Kidney epithelial cell (primary cell): ENCODE measurements around the gene ASCL3. TPM values are rescaled to one million over a fixed set of nuclear protein-coding genes. Genes with fewer than 3 reads are reported as not detected.
A peak's percentile ranks its signal among the peaks of the same experiment; 100 is the strongest.

Experiments
- DNase-seq: peaks from one replicate; pipeline ENCODE4 v3.0.0-alpha.2; 2010; ENCODE audit warnings: low read depth
- H3K27me3 ChIP-seq: 2 replicates; pipeline ENCODE4 v1.6.0; 2011; ENCODE audit warnings: low read length; ENCODE audit not compliant: control insufficient read depth, insufficient read depth
- H3K36me3 ChIP-seq: 2 replicates; pipeline ENCODE4 v1.5.1; 2011; ENCODE audit warnings: low read length; ENCODE audit not compliant: control insufficient read depth, insufficient read depth
- H3K4me3 ChIP-seq: 2 replicates; pipeline ENCODE4 v1.5.1; 2011; ENCODE audit warnings: low read depth, mild to moderate bottlenecking, control low read depth, low read length
- total RNA-seq: library from RNA; depleted of rRNA; stranded (reverse); fragments of >200 nt; gene quantifications from 2 replicates; pipeline ENCODE4 v1.2.3, GENCODE V29; 2015
- TF ChIP-seq, protein P1 (sequence below): IDR thresholded peaks from 2 replicates; pipeline ENCODE4 v1.5.1; 2011; ENCODE audit warnings: mild to moderate bottlenecking, moderate library complexity, low read length, control low read depth, inconsistent platforms; ENCODE audit not compliant: insufficient read depth, poor library complexity, severe bottlenecking

The ASCL3 gene
- total RNA-seq, 1 donor from 2014 or later = not detected

DNA sequence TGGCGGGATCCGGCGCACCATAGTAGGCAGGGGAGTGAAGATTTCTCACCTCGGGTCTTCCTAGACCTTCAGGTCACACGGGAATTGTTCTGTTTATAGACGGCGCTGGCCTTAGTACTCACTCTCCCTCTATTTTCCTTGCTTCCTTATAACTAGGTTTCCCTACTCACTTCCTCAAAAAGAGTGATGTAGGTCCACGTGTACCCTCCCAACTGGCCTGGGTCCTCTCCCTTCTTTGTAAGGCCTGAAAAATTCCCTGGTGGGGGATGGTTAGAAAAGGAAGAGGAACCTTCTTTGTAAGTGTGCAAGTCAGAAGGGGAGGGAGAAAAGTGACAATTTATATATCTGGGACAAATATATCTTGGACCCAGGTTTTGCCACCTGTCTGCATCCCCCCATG, 24.4 kb upstream of the ASCL3 start:
- Histone ChIP-seq H3K4me3 (no peak overlapping the region), H3K36me3 (no peaks in the 10 kb centered on the region), H3K27me3 (no peaks in the 10 kb centered on the region)
- TF ChIP-seq, protein P1, sequence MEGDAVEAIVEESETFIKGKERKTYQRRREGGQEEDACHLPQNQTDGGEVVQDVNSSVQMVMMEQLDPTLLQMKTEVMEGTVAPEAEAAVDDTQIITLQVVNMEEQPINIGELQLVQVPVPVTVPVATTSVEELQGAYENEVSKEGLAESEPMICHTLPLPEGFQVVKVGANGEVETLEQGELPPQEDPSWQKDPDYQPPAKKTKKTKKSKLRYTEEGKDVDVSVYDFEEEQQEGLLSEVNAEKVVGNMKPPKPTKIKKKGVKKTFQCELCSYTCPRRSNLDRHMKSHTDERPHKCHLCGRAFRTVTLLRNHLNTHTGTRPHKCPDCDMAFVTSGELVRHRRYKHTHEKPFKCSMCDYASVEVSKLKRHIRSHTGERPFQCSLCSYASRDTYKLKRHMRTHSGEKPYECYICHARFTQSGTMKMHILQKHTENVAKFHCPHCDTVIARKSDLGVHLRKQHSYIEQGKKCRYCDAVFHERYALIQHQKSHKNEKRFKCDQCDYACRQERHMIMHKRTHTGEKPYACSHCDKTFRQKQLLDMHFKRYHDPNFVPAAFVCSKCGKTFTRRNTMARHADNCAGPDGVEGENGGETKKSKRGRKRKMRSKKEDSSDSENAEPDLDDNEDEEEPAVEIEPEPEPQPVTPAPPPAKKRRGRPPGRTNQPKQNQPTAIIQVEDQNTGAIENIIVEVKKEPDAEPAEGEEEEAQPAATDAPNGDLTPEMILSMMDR = no peak
- DNase-seq = no peak

DNA sequence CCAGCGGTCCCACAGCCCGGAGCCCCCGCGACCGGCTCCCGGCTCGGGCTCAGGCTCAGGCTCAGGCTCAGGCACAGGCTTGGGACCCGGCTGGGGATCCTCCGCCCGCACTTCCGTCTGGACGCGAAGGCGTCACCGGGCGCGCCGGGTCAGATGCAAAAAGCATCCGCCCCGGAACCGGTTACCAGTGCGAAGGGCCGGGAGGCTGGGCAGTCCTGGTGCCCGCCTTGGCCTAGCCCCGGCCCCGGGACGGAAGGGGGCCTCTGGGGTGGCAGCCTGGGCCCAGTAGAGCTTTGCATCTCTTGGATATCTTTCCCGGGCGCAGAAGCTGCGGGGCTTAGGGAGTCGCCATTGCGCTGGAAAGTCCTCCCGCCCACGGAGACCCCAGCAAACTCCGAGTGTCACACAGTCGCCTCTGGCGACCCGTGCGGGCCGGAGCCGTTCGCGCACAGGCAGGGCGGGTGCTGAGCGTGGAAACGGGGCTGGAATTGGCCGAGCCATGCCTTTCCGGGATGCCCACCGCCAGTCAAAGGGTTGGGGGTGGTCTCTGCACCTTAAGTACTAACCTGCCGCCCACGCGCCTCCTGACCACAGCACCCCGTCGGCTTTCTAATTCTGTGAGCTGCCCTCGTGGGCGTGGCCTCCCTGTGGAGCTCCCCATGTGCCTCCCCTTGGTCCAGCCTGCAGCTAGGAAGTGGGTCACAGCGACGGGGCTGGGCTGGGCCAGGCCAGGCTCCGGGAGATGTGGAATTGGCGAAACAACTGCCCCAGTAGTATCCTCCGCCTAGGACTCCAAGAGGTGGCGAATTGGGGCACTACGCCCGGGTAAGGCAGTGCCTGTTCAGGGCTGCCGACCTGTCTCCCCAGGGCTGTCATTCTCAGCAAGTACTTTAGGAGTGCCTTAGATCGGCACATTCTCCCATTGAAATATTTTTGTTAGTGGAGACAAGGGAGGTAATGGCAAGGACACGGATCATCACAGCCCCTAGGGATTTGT, 21.8 kb upstream of the ASCL3 start, which contains the start of gene TMEM9B:
Gene TMEM9B (minus strand): TSS at position 119 of the 997 bp plus-strand sequence. CDS start 129 bp downstream, outside the sequence.
- Histone ChIP-seq H3K27me3 (no peaks in the 10 kb centered on the region), H3K4me3 (peak within 1 kb of the TSS; percentile 69), H3K36me3 (no peaks in the 10 kb centered on the region)
- TF ChIP-seq, protein P1 = no peak
- DNase-seq = peak; percentile 42

DNA sequence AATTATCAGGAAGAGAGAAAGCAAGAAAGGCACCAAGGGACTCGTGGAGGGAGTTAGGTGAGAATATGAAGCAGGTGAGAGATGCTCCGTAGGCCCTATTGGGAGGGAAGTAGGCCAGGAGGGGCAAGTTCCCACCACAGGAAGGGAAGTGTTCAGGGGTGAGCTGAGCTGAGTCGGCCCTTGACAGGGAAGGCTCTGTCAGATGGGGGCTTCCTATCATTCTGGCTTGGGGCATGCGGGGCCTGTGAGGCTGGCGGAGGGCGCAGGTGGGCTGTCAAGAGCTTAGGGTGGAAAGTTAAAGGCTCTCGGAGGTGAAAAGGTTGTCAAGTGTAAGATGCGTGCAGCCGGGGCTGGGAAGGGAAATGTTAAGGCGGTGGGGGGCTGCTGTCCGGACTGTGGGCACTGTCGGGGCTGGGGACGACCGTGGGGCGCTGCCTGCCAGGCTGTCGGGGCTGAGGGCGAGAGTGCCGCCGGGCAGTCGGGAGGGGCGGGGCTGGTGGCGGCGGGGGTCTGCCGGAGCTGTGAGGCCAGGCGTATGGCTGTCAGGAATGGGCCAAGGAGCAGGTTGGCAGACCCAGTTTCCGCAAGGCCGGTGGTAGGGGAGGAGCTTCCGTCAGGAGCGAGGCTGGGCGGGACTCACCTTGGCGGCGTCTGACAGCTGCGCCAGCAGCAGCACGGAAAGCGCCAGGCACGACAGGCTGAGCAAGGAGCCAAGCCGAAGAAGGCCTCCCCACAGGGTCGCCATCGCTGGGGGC, 20.9 kb upstream of the ASCL3 start:
- H3K36me3 ChIP-seq = no peaks in the 10 kb centered on the region
- H3K4me3 ChIP-seq = peak overlapping the region; percentile 69
- H3K27me3 ChIP-seq = no peaks in the 10 kb centered on the region
- peak; percentile 43 for DNase-seq
- TF ChIP-seq, protein P1 = no peak

DNA sequence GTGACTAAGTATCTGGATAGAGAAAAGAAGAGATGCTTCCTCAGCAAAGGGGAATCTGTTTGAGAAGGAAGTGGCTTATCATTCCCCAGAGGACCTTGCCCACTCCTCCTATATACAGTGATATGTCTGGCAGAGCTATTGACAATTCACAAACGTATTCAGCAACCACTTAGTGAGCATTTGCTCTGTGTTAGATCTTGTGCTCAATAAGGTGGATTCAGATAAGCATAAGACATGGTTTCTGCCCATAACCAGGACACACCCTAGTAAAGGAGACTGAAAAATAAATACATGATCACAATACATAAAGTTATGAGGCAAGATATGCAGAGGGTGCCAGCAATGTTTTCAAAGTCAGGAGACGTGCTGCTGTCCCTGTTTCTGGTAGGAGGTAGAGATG, 20.0 kb upstream of the ASCL3 start:
- no peaks in the 10 kb centered on the region for H3K27me3 ChIP-seq
- no peak overlapping the region for H3K4me3 ChIP-seq
- TF ChIP-seq, protein P1 = no peak
- no peaks in the 10 kb centered on the region for H3K36me3 ChIP-seq
- DNase-seq = no peak

DNA sequence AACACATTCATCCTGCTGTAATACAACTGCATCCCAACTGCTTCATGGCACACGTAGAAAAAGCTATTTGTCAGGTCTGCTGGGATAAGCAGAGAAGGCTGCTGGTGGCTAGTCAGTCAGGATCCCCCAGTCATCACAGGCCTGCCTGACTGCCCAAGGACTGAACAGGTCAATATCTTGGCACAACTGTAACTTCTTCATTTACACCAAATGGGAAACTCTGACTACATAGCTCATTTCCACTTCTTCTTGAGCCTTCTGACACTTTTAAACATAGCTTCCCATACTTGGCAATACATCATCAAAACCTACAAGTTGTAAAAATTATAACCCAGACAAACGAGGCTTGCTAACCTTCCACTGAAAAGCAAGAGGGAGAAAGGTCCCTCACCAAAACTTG, 18.6 kb upstream of the ASCL3 start:
- TF ChIP-seq, protein P1 = no peak
- Histone ChIP-seq H3K36me3 (no peaks in the 10 kb centered on the region), H3K27me3 (no peaks in the 10 kb centered on the region), H3K4me3 (no peak overlapping the region)
- DNase-seq = no peak
